Measurements from ENCODE around the gene RBM34.
A peak's percentile ranks its signal among the peaks of the same experiment; 100 is the strongest.
"Not testable (repeated sequence)": the region's sequence is repeated elsewhere in the genome, so short reads cannot be mapped to it uniquely, and the experiment has no call there.

RBM34 gene

DNA sequence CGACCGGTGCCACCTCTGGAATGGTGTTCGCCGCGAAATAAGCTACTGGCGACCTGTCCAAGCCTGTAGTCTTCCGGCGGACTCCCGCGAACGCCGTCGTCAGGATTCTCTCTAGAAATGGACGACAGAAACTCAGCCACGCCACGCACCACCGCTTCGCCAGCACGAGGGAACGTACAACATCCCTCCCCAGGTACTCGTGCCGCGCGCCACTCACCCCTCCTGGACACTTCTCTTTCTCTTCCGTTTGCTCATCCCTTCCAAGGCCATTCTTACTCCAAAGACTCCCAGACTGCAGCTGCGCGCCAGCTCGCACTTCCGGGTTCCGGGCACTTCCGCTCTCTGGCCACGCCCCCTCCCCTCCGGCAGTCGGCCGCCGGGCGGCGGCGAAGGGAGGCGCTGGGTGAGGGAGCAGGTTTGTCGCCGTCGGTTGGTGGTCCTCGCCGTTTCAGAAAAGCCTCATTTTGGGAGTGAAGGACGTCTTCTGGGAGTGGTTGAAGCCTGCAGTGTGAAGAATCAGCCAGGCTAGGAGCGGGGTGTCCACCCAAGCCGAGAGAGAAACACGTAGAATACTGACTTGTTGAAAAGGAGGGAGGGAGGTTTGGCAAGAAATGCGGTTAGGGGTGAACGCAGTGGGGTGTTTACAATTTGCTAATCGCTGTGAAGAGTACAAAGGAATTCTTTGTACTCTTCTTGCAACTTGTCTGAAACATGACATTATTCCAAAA is at the start of gene RBM34:
Gene RBM34 (minus strand): TSS at position 294 of the 728 bp plus-strand sequence. CDS start 24 bp downstream, at position 270.
- peak; percentile 83 to 84 for DNase-seq (ENCODE audit: low read depth in 2 of 2)

- DNase-seq (ENCODE audit: low read depth in 2 of 2): peak in 1 of 2 donors; percentile 18
Measured at GRCh38 chr1:235207209-235207565, 46.1 kb upstream of the RBM34 start.

DNA sequence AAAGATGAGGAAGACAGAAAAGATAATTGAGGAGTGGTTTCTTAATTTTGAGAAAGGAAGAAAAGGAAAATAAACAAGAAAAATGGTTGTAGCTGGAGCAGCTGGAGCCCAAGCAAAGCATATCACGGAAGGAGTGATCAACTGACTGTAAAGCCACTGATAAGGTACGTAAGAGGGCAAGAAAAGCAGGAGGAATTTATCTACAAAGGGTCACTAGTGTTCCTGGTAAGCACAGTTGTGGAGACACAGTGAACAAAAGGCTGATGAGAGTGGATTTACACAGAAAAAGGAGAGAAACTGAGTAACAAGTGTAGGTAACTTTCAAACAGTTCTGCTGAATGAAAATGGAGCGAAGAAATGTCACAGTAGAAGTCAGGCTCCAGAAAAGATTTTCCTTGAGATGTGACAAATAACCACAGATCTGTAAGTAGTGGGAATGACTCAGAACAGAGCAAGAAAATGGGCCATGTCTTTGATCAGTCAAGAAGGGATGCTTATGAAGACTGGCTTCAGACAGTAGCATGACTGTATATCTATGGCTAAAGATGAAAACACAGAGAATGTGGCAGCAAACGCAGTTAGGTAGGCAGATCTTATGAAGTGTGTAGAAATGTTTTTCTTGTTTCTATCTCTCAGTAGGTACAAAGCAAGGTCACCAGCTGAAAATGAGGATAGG is 45.6 kb upstream of the RBM34 start:
- DNase-seq (ENCODE audit: low read depth in 2 of 2): no peak

GRCh38 chr1:235205687-235206086 is 44.6 kb upstream of the RBM34 start:
- DNase-seq (ENCODE audit: low read depth in 2 of 2): no peak

GRCh38 chr1:235203428-235203827 is 42.4 kb upstream of the RBM34 start:
- no peak for DNase-seq (ENCODE audit: low read depth in 2 of 2)

GRCh38 chr1:235202447-235202846 is 41.4 kb upstream of the RBM34 start:
- DNase-seq (ENCODE audit: low read depth in 2 of 2): not testable (repeated sequence)

GRCh38 chr1:235199441-235199840 is 38.4 kb upstream of the RBM34 start:
- no peak for DNase-seq (ENCODE audit: low read depth in 2 of 2)

- DNase-seq (ENCODE audit: low read depth in 2 of 2): no peak
Measured at GRCh38 chr1:235190431-235190830, 29.4 kb upstream of the RBM34 start.

DNA sequence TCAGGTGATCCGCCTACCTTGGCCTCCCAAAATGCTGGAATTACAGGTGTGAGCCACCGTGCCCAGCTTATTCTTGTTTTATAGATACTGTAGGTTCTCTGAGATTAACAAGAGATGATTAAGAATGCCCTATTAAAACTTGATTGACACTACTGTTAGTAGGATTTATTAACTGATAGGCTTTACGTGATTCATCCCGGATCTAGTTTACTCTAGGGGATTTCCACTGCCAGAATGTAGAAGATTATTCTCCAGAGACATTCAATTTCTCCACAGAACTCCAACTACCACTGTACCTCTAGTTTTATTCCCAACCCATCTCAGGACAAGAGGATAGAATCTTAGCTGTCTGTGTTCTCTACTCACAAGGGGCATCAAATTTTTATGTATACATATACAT is 26.3 kb upstream of the RBM34 start:
- no peak for DNase-seq (ENCODE audit: low read depth in 2 of 2)

GRCh38 chr1:235181561-235182245 is 20.7 kb upstream of the RBM34 start:
- no peak for DNase-seq (ENCODE audit: low read depth in 2 of 2)

DNA sequence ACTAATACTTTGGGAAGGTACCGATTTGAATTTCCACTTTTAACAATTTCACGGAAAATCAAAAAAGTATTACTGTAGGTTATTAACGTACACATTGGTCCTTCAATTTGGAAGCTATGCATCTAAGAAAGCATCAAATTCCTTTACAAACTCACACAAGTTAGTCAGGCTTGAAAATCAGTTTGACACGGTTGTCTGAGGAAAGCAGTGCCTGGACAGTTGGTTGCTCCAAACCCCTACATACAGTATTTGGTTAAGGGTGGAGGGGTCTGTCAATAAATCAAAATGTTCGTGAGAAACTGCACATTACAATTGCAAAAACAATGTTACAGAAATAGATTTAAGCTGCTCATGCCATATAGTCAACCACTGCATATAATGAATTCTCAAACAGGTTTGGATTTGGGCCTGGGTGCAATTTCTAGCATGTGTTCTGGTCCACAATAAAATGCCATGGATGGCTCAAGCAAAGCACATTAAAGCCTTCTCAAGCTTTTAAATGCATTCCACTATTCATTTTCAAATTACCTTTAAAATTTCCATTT is 19.9 kb upstream of the RBM34 start:
- DNase-seq (ENCODE audit: low read depth in 2 of 2): no peak

DNA sequence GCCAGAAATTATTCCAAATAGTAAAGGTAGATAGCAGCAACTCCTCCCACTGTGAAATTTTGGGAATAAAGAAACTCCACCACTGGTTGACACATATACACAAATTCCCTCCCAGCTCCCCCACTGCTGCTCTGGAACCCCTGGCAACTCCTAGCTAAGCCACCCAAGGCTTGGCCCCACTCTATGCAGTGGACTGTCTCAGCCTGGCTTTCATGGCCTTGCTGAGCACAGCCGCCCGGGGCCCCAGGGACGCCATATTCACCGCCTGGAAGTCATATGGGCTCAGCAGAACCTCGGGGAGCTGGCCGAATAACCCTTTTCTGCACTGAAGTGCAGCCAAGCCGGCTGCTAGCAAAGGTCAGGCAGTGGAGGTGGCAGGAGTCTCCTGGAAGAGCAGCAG is 15.4 kb upstream of the RBM34 start:
- no peak for DNase-seq (ENCODE audit: low read depth in 2 of 2)

DNA sequence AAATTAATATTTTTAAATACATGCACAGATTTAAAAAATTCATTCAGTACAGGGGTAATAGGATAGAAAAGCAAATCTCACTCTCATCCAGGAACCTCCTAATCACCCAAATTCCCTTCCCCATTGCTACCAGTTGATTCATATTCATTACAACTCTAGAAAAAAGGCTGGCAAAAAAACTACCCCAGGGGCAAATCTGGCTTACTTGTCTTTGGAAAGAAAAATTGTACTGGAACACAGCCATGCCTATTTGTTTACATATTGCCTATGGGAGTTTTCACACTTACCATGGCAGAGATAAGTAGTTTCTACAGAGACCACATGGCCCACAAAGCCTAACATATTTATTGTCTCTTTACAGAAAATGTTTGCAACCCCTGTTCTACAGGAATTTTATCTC is 8.9 kb upstream of the RBM34 start:
- DNase-seq (ENCODE audit: low read depth in 2 of 2): no peak

GRCh38 chr1:235168375-235168774 is 7.3 kb upstream of the RBM34 start:
- no peak for DNase-seq (ENCODE audit: low read depth in 2 of 2)

DNA sequence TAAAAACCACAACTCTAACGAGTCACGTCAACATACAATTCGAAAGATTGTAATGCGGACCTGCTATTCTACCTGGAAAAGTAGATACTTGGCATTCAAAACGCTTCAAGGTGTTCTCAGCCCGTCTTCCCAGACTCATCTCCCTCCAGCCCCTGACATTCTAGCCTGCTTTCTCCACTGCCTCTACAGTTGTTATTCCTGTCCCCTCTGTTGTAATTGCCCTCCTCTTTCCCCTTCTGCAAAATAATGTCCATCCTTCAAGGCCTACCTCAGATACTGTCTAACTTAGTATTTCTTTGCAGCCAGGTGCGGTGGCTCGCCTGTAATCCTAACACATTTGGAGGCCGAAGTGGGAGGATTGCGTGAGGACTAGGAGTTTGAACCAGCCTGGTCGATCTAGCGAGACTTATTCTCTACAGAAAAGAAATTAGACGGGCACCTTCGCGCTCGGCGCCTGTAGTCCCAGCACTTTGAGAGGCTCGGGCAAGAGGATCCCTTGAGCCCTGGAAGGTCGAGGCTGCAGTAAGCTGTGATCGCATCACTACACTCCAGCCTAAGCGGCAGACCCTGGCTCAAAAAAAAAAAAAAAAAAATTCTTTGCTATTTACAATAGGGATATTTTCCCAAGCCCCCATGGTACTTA is 756 bp upstream of the RBM34 start:
- DNase-seq (ENCODE audit: low read depth in 2 of 2): no peak

DNA sequence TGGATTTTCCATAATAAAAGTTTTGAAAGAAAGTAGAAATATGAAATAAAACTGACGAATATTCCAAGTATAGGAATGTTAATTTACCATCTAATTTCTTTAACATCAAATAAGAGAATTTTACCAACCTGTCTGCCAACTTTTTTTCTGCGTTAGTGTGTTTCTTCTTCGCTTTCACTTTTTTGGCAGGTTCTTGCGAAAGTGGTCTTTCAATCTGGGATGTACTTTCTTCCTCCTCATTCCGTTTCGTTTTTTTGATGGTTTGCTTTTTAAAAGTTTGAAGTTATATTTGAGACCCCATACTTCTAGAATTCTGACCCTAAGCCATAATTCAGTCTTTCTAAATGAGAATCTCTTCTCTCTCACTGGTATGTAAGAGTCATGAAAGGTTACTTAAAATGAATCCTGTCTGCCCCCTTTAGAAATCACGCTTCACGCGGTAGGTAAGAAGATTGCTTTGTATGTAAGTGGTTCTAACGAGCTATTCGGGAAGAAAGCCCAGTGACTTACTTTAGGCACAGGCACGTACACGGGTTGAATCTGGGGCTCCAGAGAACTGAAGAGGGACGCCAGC is 580 bp downstream of the RBM34 start:
- DNase-seq (ENCODE audit: low read depth in 2 of 2): peak in 1 of 2 donors; percentile 4

DNA sequence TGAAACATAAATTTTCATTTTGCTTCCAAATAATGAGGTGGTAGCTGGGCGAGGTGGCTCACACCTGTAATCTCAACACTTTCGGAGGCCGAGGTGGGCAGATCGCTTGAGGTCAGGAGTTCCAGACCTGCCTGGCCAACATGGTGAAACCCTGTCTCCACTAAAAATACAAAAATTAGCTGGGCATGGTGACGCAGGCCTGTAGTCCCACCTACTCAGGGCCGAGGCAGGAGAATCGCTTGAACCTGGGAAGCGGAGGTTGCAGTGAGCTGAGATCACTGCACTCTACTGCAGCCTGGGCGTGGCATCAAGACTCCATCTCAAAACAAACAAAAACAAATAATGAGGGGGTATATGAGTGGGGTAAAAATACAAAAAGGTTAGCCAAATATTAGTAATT is 1.1 kb downstream of the RBM34 start:
- DNase-seq (ENCODE audit: low read depth in 2 of 2): not testable (repeated sequence)

DNA sequence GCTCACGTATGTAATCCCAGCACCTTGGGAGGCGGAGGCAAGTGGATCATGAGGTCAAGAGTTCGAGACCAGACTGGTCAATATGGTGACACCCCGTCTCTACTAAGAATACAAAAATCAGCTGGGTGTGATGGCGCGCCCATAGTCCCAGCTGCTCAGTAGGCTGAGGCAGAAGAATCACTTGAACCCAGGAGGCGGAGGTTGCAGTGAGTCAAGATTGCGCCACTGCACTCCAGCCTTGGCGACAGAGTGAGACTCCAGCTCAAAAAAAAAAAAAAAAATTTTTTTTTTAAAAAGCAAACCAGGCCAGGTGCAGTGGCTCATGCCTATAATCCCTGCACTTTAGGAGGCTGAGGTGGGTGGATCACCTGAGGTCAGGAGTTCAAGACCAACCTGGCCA is 1.8 kb downstream of the RBM34 start:
- not testable (repeated sequence) for DNase-seq (ENCODE audit: low read depth in 2 of 2)

DNA sequence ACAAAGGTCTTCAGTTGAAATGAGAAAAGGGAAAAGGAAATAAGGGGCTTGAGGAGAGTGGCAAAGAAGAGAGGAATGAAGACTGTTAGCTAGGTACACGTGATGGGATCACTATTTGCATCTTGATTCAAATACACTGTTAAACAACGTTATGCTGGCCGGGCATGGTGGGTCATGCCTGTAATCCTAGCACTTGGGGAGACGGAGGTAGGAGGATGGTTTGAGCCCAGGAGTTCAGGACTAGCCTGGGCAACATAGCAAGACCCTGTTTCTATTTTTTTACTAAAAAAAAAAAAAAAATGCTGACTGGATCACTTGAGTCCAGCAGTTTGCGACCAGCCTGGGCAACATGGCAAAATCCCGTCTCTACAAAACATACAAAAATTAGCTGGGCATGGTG is 2.4 kb downstream of the RBM34 start:
- DNase-seq (ENCODE audit: low read depth in 2 of 2): no peak

DNA sequence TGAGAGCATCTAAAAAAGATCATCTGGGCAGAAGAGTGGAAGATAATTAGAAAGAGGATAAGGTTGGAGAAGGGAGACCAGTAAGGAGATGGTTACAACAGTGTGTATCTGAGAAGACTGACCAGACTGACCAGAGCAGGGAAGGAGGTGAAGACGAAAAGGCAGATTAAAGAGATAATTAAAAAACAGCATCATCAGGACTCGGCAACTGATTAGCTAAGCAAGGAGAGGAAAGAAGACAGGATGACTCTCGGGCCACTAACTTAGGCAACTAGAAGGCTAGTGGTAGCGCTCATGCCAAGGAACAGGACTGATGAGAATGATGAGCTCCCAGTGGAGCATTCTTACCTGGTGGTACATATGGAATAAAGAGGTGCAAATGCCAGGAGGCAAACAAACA is 3.9 kb downstream of the RBM34 start:
- DNase-seq (ENCODE audit: low read depth in 2 of 2): no peak

- no peak for DNase-seq (ENCODE audit: low read depth in 2 of 2)
Measured at GRCh38 chr1:235156740-235157139, 4.3 kb downstream of the RBM34 start.

- no peak for DNase-seq (ENCODE audit: low read depth in 2 of 2)
Measured at GRCh38 chr1:235156265-235156664, 4.8 kb downstream of the RBM34 start.

Data from stimulated activated CD8-positive, alpha-beta memory T cell treated with anti-CD3 and anti-CD28 coated beads, Interleukin-15, amount 100 ng/mL, for 4 hours (primary cell).